HG02678 (cell line): Measurements from ENCODE around the gene B3GNT5.
"Not testable (repeated sequence)": the region's sequence is repeated elsewhere in the genome, so short reads cannot be mapped to it uniquely, and the experiment has no call there.

ENCODE experiments used
- ATAC-seq: cut with Tn5 transposase; IDR thresholded peaks from one replicate; pipeline ENCODE4 v1.9.1; 2021; ENCODE audit warnings: mild to moderate bottlenecking, moderate library complexity; ENCODE audit not compliant: unreplicated experiment

Gene B3GNT5

DNA sequence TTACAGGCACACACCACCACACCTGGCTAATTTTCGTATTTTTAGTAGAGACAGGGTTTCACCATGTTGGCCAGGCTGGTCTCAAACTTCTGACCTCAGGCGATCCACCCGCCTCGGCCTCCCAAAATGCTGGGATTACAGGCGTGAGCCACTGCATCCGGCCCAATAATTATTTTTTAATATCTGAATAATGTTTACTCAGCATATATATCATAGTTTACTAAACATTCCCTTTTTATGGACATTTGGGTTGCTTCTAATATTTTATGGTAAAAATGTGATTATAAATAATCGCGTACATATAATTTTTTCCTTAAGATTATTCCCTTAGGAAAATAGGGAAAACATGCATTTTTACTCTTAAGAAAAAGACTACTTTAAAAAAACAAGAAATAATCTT lies 22.8 kb upstream of the B3GNT5 start:
- not testable (repeated sequence) for ATAC-seq

DNA sequence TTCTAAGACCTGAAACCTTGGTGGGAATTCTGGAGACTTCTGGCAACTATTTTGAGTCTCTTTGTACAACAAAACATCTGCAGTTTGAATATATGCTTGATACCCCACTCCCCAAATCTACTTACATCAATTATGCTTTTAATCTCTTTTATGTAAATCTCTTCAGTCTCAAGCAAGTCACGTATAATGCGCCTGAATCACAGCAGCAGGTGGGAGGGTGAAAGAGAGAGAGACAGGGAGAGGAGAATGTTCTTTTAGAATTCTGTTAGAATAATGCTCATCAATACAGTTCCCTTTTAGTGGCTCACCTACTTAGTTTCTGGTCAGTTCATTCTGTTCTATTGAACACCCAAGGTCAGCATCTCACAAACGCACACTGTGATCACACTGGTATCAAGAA lies 22.2 kb upstream of the B3GNT5 start:
- no peak for ATAC-seq

- ATAC-seq: no peak
These were observed 19.1 kb upstream of the B3GNT5 start for GRCh38 chr3:183233966-183234365.

- no peak for ATAC-seq
These were observed 14.0 kb upstream of the B3GNT5 start for GRCh38 chr3:183239046-183239445.

DNA sequence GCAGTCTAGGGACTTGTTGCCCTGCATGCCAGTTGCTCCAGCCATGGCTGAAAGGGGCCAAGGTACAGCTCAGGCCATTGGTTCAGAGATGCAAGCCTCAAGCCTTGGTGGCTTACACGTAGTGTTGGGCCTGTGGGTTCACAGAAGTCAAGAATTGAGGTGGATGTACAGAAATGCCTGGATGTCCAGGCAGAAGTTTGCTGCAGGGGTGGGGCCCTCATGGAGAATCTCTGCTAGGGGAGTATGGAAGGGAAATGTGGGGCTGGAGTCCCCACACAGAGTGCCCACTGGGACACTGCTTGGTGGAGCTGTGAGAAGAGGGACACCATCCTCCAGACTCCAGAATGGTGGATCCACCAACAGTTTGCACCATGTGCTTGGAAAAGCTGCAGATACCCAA lies 10.6 kb upstream of the B3GNT5 start:
- no peak for ATAC-seq

DNA sequence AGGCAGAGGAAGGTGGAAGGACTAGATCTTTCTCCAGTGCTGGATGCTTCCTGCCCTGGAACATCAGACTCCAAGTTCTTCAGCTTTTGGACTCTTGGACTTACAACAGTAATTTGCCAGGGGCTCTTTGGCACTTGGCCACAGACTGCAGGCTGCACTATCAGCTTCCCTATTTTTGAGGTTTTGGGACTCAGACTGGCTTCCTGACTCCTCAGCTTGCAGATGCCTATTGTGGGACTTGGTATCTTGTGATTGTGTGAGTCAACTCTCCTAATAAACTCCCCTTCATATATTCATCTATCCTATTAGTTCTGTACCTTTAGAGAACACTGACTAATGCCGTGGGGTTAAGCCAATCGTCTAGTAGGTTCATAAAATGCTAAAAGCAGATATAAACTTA lies 8.8 kb upstream of the B3GNT5 start:
- ATAC-seq: no peak

- no peak for ATAC-seq
These were observed 8.0 kb upstream of the B3GNT5 start for GRCh38 chr3:183244981-183245476.

DNA sequence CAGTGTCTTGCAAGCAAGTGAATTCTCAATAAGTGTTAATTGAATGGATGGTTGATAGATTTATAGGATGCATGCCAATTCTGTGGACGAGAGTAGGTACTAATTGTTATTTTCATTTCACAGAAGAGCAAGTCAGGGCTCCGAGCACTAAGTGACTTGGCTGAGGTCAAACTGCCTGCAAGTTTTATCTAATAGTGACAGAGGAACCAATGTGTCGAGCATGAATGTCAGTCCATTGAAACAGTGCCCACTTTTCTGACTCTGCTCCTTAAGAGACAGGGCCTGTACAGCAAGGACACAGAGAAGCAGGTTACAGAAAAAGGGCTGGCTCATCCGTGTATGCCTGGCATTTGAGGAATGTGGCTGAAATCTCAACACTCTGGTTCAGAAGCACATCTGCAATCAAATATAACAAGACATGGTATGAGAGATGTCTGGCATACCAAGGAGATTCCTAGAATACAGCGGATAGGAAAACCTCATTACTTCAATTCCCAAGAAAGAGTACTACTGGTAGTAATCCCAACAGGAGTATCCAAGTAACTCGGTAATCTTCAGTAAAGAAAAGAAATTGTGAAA lies 6.0 kb upstream of the B3GNT5 start:
- no peak for ATAC-seq

GRCh38 chr3:183249006-183249718 lies 3.9 kb upstream of the B3GNT5 start:
- ATAC-seq: no peak

DNA sequence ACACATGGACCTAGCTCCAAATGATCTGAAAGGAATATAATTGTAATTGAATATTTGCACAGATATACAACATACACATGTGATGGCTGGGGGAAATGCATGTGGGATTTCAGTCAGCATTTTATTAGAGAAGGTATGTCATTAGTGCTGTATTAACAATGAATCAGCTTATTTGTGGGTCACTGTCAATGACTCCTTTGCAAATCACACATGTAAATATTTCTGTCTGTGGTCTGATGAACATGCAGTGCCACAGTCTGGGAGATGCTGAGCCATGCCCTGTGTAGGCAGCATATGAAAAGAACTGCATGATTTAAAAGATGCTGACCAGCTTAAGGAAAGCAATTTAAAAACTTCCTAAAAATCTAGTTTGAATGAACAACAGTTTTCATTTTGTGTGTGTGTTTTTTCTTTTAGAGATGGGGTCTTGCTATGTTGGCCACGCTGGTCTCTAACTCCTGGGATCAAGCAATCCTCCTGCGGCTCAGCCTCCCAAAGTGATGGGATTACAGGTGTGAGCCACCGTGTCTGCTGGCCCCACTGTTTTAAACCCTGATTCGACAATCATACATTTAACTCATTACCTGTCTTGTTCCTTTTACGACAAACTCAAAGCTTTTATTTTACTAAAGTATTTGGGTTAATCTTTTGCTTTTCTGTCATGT lies 803 bp upstream of the B3GNT5 start:
- no peak for ATAC-seq

- no peak for ATAC-seq
These were observed 754 bp downstream of the B3GNT5 start for GRCh38 chr3:183253528-183254486.

DNA sequence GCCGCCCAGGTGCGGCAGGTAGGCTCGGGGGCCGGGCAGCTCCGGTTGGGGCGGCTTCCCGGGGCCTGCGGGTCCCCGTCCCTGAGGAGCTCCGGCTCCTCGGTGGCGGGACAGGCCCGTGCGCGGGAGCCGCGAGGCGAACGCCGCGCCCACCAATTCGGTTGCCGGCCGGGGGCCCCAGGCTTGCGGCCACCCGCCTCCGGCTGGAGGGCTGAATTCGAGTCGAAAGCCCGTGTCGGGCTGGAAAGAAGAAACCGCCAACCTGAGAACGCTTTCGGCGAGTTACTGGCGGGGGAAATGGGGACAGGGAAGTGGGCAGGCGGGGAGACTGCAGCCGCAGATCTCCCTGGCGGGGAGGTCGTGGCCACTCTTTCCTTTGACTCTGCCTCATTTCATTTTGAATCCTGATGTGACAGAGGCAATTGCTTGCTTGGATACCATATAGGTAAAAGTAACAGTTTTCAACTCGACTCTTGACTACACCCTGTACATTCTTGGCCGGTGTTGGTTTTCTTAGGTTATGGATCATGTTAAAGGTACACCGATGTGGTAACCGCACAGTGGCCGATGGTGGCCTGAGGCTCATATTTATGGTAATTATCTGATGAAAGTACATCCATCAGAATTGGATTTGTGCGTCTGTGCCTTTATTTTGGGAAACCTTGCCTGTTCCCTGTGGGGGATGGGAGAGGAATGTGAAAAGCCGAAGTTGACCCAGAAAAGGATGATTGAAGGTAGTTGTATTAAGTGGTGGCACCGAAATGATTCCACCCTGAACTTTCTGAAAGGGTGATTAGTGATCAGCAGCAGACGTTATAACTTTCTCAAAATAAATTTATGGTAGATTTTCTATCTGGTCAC lies 1.7 kb downstream of the B3GNT5 start:
- no peak for ATAC-seq

DNA sequence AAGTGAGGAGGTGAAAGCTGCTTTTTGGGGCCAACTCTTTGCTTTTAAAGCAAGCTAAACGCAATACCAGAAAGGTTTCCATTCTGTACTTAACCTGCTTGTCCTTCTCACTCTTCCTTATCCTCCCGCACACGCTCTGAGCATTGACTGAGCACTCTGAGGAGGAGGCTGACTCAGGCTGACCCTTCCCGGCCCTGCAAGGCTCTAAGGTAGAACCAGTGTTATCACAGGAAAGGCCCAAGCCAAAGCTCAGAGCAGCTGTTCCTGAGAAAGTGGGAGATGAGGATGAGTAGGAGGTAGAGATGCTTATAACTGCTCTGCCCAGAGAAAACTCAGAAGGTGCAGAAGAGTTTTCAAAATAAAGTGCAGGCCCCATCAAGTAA lies 2.3 kb downstream of the B3GNT5 start:
- no peak for ATAC-seq

GRCh38 chr3:183259087-183259486 lies 6.0 kb downstream of the B3GNT5 start:
- no peak for ATAC-seq

DNA sequence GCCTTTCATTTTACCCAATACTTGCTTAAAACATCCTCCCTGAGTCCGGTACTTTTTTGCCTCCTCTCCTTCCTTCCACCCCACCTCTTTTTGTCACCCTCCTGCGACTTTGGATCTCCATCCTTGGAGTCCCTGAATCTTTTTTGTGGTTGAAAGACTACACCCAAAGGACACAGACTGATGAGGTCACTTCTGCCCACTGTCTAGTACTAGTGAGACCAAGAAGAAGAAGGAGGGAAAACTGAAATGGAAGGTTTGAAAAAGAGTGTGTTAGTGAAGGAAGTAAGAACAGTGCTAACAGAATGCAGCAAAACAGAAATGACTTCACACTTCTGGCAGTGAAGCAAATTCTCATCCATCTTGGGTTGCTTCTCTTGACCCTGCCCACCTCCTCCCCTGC lies 6.6 kb downstream of the B3GNT5 start:
- no peak for ATAC-seq

DNA sequence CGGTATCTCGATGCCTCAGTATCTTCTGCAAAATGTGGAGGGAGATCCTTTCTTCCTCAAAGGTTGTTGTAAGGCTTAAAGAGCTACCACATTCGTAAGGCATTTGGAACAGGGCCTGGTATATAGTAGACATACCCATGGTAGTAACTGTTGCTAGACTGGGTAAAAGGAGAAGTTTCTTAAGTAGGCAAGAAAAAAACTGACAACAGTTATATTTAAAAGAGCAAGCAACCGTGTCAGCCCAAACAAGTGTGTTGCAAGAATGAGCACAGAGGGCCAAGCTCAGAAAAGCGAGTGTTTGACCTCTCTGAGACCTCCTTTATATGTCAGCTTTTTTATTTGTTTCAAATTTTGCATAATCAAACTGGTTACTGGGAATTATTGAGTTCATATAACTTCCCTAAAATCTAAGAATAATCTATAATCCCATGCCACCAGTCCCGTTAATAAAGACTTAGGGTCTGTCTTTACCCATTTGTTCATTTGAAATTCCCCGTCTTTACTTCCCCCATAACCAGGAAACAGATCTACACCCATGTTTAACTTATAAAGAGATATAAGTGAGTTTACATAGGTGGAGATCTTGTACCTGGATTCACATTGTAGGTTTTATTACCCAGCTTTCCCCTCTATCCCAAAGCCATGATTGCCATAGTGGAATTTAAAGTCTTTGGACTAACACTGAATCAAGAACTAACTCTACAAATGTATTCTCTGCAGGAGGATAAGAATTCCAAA lies 7.3 kb downstream of the B3GNT5 start:
- no peak for ATAC-seq

- ATAC-seq: no peak
These were observed 8.2 kb downstream of the B3GNT5 start for GRCh38 chr3:183261151-183261724.

- ATAC-seq: no peak
These were observed 9.9 kb downstream of the B3GNT5 start for GRCh38 chr3:183262875-183263378.

DNA sequence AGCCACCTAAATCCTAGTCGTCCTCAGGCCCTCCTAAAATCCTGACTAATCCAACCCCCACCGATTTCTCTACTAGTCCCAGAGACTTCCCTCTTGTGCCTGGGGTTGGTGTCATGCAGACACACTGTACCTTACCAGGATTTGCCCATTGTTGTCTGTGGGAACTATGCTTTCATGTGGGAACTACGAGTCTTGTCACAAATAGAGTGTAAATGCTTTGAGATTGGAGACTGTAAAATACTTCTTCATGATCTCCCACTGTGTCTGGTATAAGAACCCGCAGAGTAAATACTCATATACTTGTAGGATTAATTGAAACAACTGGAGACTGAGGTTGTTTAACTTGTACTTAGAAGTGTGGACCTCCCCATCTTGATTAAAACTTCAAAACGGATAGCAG lies 11.2 kb downstream of the B3GNT5 start:
- ATAC-seq: no peak
